HepG2 (cell line): Measurements from ENCODE around the gene MPZ. TPM values are rescaled to one million over a fixed set of nuclear protein-coding genes. Genes with fewer than 3 reads are reported as not detected.

Experiments used
- CBX2 ChIP-seq, 2 experiments: fragments of 200-600 bp in 1 of 2; sonication (generic); formaldehyde crosslinking in 1 of 2; IDR thresholded peaks; 2 replicates each; pipeline versions ENCODE4 v1.7.0 to v1.8.1; 2018 to 2022; ENCODE audit warnings: low read depth in 2 of 2, low read length in 1 of 2, mild to moderate bottlenecking in 1 of 2, missing genetic modification reagents in 1 of 2
- CEBPG ChIP-seq: IDR thresholded peaks from 2 replicates; pipeline ENCODE4 v1.6.1; 2016
- DNMT1 ChIP-seq: sonication (generic); formaldehyde crosslinking; IDR thresholded peaks from 2 replicates; pipeline ENCODE4 v1.5.1; 2020; ENCODE audit warnings: mild to moderate bottlenecking, missing genetic modification reagents
- FOXO1 ChIP-seq: sonication (generic); formaldehyde crosslinking; IDR thresholded peaks from 2 replicates; pipeline ENCODE4 v1.4.0; 2020; ENCODE audit warnings: missing genetic modification reagents
- IKZF5 ChIP-seq: IDR thresholded peaks from 2 replicates; pipeline ENCODE4 v1.6.1; 2018; ENCODE audit warnings: missing genetic modification reagents, mild to moderate bottlenecking, missing compliant biosample characterization
- POLR2G ChIP-seq: fragments of 200-400 bp; formaldehyde crosslinking; IDR thresholded peaks from 2 replicates; pipeline ENCODE4 v1.6.1; 2018; ENCODE audit warnings: mild to moderate bottlenecking, low read depth, low read length, moderate library complexity
- RORA ChIP-seq: sonication (generic); formaldehyde crosslinking; IDR thresholded peaks from 2 replicates; pipeline ENCODE4 v1.5.0; 2020; ENCODE audit warnings: mild to moderate bottlenecking, missing genetic modification reagents, moderate library complexity
- SALL1 ChIP-seq: sonication (generic); formaldehyde crosslinking; IDR thresholded peaks from 2 replicates; pipeline ENCODE4 v1.8.0; 2022; ENCODE audit warnings: mild to moderate bottlenecking, missing genetic modification reagents
- TCF12 ChIP-seq, 2 experiments: fragments of 450-650 bp in 1 of 2; sonication (generic) in 1 of 2; formaldehyde crosslinking in 1 of 2; IDR thresholded peaks; 2 replicates each; pipeline versions ENCODE4 v1.6.1 to v1.8.0; 2017 to 2022; ENCODE audit warnings: antibody characterized with exemption in 1 of 2, mild to moderate bottlenecking in 1 of 2, missing genetic modification reagents in 1 of 2, moderate library complexity in 1 of 2
- ZBTB3 ChIP-seq: sonication (generic); formaldehyde crosslinking; IDR thresholded peaks from 2 replicates; pipeline ENCODE4 v1.4.0; 2020; ENCODE audit warnings: low read depth, mild to moderate bottlenecking, moderate library complexity, missing genetic modification reagents, borderline replicate concordance
- ZHX1 ChIP-seq: sonication (generic); formaldehyde crosslinking; IDR thresholded peaks from 2 replicates; pipeline ENCODE4 v1.8.1; 2022; ENCODE audit warnings: low read depth, mild to moderate bottlenecking, missing genetic modification reagents
- ZKSCAN1 ChIP-seq: fragments of 150-350 bp; IDR thresholded peaks from 2 replicates; pipeline ENCODE4 v1.6.1; 2014; ENCODE audit warnings: low read length
- ZNF367 ChIP-seq: sonication (generic); formaldehyde crosslinking; IDR thresholded peaks from 2 replicates; pipeline ENCODE4 v1.4.0; 2020; ENCODE audit warnings: missing genetic modification reagents, borderline replicate concordance
- ZNF512 ChIP-seq: sonication (generic); formaldehyde crosslinking; IDR thresholded peaks from 2 replicates; pipeline ENCODE4 v1.4.0; 2020; ENCODE audit warnings: mild to moderate bottlenecking, missing genetic modification reagents
- ZNF513 ChIP-seq: sonication (generic); formaldehyde crosslinking; conservative IDR thresholded peaks from 2 replicates; pipeline ENCODE4 v1.5.0; 2020; ENCODE audit warnings: missing genetic modification reagents
- ZNF549 ChIP-seq: sonication (generic); formaldehyde crosslinking; IDR thresholded peaks from 2 replicates; pipeline ENCODE4 v1.5.0; 2020; ENCODE audit warnings: missing genetic modification reagents
- ZNF563 ChIP-seq: sonication (generic); formaldehyde crosslinking; IDR thresholded peaks from 2 replicates; pipeline ENCODE4 v1.8.0; 2022; ENCODE audit warnings: mild to moderate bottlenecking, moderate library complexity, missing genetic modification reagents
- polyA plus RNA-seq, 8 experiments: library from polyadenylated mRNA; depleted of rRNA in 3 of 8; stranded (reverse) in 7 of 8; unstranded in 1 of 8; fragments of >200 nt; fragmentation: Illumina TruSeq in 4 of 8; extraction: Trizol in 4 of 8; gene quantifications; 2 replicates each; pipeline versions ENCODE4 v1.2.1 to v1.2.3, GENCODE V29; 2011 to 2016; ENCODE audit warnings: low read depth in 4 of 8, missing spikeins in 1 of 8, mixed read lengths in 1 of 8; ENCODE audit not compliant: insufficient read depth in 1 of 8
- total RNA-seq, 5 experiments: library from RNA; depleted of rRNA; stranded (reverse); fragments of >200 nt; fragmentation: Illumina TruSeq; extraction: Trizol; gene quantifications; 2 replicates each; pipeline ENCODE4 v1.2.3, GENCODE V29; 2016; ENCODE audit warnings: low read depth in 1 of 5
- TF ChIP-seq, protein P1 (sequence below): sonication (generic); formaldehyde crosslinking; IDR thresholded peaks from 2 replicates; pipeline ENCODE4 v1.4.0; 2020; ENCODE audit warnings: missing genetic modification reagents, mild to moderate bottlenecking, borderline replicate concordance
- TF ChIP-seq, protein P2 (sequence below): sonication (generic); formaldehyde crosslinking; IDR thresholded peaks from 2 replicates; pipeline ENCODE4 v1.5.0; 2020; ENCODE audit warnings: missing genetic modification reagents

Gene MPZ
- total and polyA plus RNA-seq, 2 of the 13 experiments (the other 11 are each of a cell fraction or from before 2014, with no cell fraction given) = 18.3 to 24.6 TPM

DNA sequence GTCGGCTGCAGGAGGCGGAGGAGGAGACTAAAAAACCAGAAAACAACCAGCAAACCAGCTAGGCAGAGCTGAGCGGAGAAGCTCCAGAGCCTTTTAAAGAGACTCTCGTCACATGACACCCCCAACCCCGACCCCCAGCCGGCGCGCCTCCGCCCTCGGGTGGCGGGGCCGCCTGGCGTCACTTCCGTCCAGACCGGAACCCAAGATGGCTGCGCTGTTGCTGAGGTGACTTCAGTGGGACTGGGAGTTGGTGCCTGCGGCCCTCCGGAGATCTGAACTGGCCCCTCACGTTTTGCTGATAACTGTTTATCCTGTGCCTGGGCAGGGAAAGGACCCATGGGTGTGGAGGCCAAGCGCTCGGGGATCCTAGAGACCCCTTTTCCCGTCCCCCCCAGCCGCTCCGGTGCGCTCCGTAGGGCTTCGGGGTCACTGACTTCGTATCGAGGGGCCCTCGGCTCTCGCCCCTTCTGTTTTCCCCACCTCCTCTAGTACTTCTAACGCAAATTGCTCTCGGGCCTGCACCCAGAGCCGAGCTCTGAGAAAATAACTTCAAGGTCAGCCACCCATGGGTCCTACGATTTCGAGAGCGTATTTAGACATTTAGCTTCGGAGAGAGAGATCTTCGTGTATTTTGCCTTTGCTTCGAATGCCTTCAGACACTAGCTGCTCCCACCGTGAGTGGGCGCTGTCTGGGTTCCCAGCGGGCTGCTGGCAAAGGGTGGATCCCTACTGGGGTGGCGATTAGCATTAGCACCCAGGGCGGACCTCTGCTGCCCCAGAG is 4.6 kb upstream of the MPZ start, which contains the start of gene SDHC (continued):
- TF ChIP-seq ZNF512 (CRISPR knock-in tag) (no peak), ZNF563 (CRISPR knock-in tag) (no peak), DNMT1 (CRISPR knock-in tag) (no peak), FOXO1 (CRISPR knock-in tag) (no peak), ZNF549 (CRISPR knock-in tag) (no peak; the same call in 1 of the 2 replicates), ZNF513 (CRISPR knock-in tag) (no peak), ZHX1 (no peak), ZKSCAN1 (no peak), ZNF367 (peak; percentile 84), POLR2G (peak; percentile 97), IKZF5 (CRISPR knock-in tag) (peak; percentile 57; the same call in 1 of the 2 replicates), TCF12 (IDR thresholded peaks at IDR 0.05) (no peak), TCF12 (CRISPR knock-in tag; IDR thresholded peaks at IDR 0.05) (no peak; the same call in 1 of the 2 replicates), CBX2 (IDR thresholded peaks at IDR 0.05; ENCODE audit: low read depth, low read length) (no peak), CBX2 (CRISPR knock-in tag; IDR thresholded peaks at IDR 0.05; ENCODE audit: low read depth) (no peak), CEBPG (CRISPR knock-in tag) (0 out of 2 replicates have a peak, but pooled peaks have one; percentile 10), RORA (CRISPR knock-in tag) (0 out of 2 replicates have a peak, but pooled peaks have one; percentile 26), ZBTB3 (0 out of 2 replicates have a peak, but pooled peaks have one; percentile 7), SALL1 (CRISPR knock-in tag) (peak; percentile 59)
- TF ChIP-seq, protein P1, sequence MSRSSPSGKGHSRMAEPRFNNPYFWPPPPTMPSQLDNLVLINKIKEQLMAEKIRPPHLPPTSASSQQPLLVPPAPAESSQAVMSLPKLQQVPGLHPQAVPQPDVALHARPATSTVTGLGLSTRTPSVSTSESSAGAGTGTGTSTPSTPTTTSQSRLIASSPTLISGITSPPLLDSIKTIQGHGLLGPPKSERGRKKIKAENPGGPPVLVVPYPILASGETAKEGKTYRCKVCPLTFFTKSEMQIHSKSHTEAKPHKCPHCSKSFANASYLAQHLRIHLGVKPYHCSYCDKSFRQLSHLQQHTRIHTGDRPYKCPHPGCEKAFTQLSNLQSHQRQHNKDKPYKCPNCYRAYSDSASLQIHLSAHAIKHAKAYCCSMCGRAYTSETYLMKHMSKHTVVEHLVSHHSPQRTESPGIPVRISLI = peak; percentile 14; the same call in 1 of the 2 replicates
- TF ChIP-seq, protein P2, sequence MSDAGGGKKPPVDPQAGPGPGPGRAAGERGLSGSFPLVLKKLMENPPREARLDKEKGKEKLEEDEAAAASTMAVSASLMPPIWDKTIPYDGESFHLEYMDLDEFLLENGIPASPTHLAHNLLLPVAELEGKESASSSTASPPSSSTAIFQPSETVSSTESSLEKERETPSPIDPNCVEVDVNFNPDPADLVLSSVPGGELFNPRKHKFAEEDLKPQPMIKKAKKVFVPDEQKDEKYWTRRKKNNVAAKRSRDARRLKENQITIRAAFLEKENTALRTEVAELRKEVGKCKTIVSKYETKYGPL (CRISPR knock-in tag) = no peak
